SK-N-SH treated with all-trans-retinoic acid at 6 μM for 48 hours (cell line): ENCODE measurements around the gene EPHA6.
"Not testable (repeated sequence)": the region's sequence is repeated elsewhere in the genome, so short reads cannot be mapped to it uniquely, and the experiment has no call there.

Experiments
- ARNTL ChIP-seq: fragments of 450-650 bp; formaldehyde crosslinking; IDR thresholded peaks from 2 replicates; pipeline ENCODE4 v1.5.0; 2020; ENCODE audit warnings: low read depth, mild to moderate bottlenecking, moderate library complexity, borderline replicate concordance
- CSRNP3 ChIP-seq: fragments of 250-450 bp; sonication (Bioruptor Pico); IDR thresholded peaks from 2 replicates; pipeline ENCODE4 v1.5.1; 2021; ENCODE audit warnings: mild to moderate bottlenecking, moderate library complexity
- PATZ1 ChIP-seq: fragments of 250-450 bp; sonication (Bioruptor Pico); IDR thresholded peaks from 2 replicates; pipeline ENCODE4 v1.8.0; 2020; ENCODE audit warnings: mild to moderate bottlenecking, moderate library complexity, borderline replicate concordance
- RARB ChIP-seq: fragments of 250-450 bp; sonication (Bioruptor Pico); IDR thresholded peaks from 2 replicates; pipeline ENCODE4 v1.8.0; 2021; ENCODE audit warnings: mild to moderate bottlenecking, moderate library complexity
- SNAI2 ChIP-seq: fragments of 250-450 bp; sonication (Bioruptor Pico); IDR thresholded peaks from 2 replicates; pipeline ENCODE4 v1.5.0; 2020; ENCODE audit warnings: mild to moderate bottlenecking, moderate library complexity
- ZFP30 ChIP-seq: fragments of 450-650 bp; formaldehyde crosslinking; IDR thresholded peaks from 2 replicates; pipeline ENCODE4 v1.5.0; 2022; ENCODE audit warnings: mild to moderate bottlenecking, moderate library complexity
- ZNF8 ChIP-seq: fragments of 450-650 bp; formaldehyde crosslinking; IDR thresholded peaks from 2 replicates; pipeline ENCODE4 v1.5.0; 2020; ENCODE audit warnings: mild to moderate bottlenecking, moderate library complexity
- TF ChIP-seq, protein P1 (sequence below): fragments of 250-450 bp; sonication (Bioruptor Pico); IDR thresholded peaks from 2 replicates; pipeline ENCODE4 v1.8.0; 2021; ENCODE audit warnings: low read depth, mild to moderate bottlenecking, moderate library complexity, borderline replicate concordance

DNA sequence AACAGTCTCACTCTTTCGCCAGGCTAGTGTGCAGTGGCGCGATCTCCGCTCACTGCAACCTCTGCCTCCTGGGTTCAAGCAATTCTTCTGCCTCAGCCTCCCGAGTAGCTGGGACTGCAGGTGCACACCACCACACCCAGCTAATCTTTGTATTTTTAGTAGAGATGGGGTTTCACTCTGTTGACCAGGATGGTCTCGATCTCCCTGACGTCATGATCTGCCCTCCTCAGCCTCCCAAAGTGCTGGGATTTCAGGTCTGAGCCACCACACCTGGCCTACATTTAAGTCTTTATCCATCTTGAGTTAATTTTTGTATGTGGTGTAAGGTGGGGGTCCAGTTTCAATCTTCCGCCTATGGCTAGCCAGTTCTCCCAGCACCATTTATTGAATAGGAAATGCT lies 211.2 kb downstream of the EPHA6 start:
- TF ChIP-seq ZFP30 (CRISPR knock-in tag); SNAI2 (CRISPR knock-in tag); ARNTL (CRISPR knock-in tag); ZNF8 (CRISPR knock-in tag); PATZ1 (CRISPR knock-in tag); RARB; CSRNP3 (CRISPR knock-in tag): not testable (repeated sequence)
- TF ChIP-seq, protein P1, sequence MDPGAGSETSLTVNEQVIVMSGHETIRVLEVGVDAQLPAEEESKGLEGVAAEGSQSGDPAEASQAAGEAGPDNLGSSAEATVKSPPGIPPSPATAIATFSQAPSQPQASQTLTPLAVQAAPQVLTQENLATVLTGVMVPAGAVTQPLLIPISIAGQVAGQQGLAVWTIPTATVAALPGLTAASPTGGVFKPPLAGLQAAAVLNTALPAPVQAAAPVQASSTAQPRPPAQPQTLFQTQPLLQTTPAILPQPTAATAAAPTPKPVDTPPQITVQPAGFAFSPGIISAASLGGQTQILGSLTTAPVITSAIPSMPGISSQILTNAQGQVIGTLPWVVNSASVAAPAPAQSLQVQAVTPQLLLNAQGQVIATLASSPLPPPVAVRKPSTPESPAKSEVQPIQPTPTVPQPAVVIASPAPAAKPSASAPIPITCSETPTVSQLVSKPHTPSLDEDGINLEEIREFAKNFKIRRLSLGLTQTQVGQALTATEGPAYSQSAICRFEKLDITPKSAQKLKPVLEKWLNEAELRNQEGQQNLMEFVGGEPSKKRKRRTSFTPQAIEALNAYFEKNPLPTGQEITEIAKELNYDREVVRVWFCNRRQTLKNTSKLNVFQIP (CRISPR knock-in tag), result not testable (repeated sequence)
